H9 (cell line): ENCODE measurements around the gene VIPR1. TPM values are rescaled to one million over a fixed set of nuclear protein-coding genes. Genes with fewer than 3 reads are reported as not detected.
A peak's percentile ranks its signal among the peaks of the same experiment; 100 is the strongest.

Source experiments
- DNase-seq: peaks from one replicate; pipeline ENCODE4 v3.0.0-alpha.2; 2017
- H2AFZ ChIP-seq: one replicate; pipeline ENCODE4 v1.6.1; 2013; ENCODE audit warnings: mild to moderate bottlenecking, low read length, control low read depth, moderate library complexity
- H2AK5ac ChIP-seq: 2 replicates; pipeline ENCODE4 v1.6.1; 2013; ENCODE audit warnings: low read length, control low read depth, mixed read lengths; ENCODE audit not compliant: insufficient read length
- H2BK120ac ChIP-seq: one replicate; pipeline ENCODE4 v1.6.1; 2013; ENCODE audit warnings: low read depth, mild to moderate bottlenecking, low read length, control low read depth, inconsistent platforms; ENCODE audit not compliant: poor library complexity, severe bottlenecking
- H2BK12ac ChIP-seq: 2 replicates; pipeline ENCODE4 v1.6.1; 2013; ENCODE audit warnings: low read length, control low read depth, mixed read lengths, low read depth; ENCODE audit not compliant: insufficient read length
- H2BK15ac ChIP-seq: 2 replicates; pipeline ENCODE4 v1.6.1; 2013; ENCODE audit warnings: low read depth, low read length, control low read depth
- H2BK20ac ChIP-seq: one replicate; pipeline ENCODE4 v1.6.1; 2013; ENCODE audit warnings: low read depth, mild to moderate bottlenecking, low read length, control low read depth, inconsistent platforms; ENCODE audit not compliant: poor library complexity, severe bottlenecking
- H2BK5ac ChIP-seq: 2 replicates; pipeline ENCODE4 v1.6.1; 2013; ENCODE audit warnings: low read length, control low read depth, mixed read lengths; ENCODE audit not compliant: insufficient read length
- H3K14ac ChIP-seq: 2 replicates; pipeline ENCODE4 v1.6.1; 2013; ENCODE audit warnings: low read length, control low read depth; ENCODE audit not compliant: insufficient read depth
- H3K18ac ChIP-seq: 2 replicates; pipeline ENCODE4 v1.6.1; 2013; ENCODE audit warnings: low read depth, mild to moderate bottlenecking, mixed read lengths, low read length, control low read depth; ENCODE audit not compliant: insufficient read length
- H3K23ac ChIP-seq: 2 replicates; pipeline ENCODE4 v1.6.1; 2013; ENCODE audit warnings: low read length, control low read depth, mixed read lengths, low read depth; ENCODE audit not compliant: insufficient read length
- H3K23me2 ChIP-seq: 2 replicates; pipeline ENCODE4 v1.6.1; 2013; ENCODE audit warnings: low read depth, mild to moderate bottlenecking, mixed read lengths, low read length, control low read depth; ENCODE audit not compliant: insufficient read length, poor library complexity, severe bottlenecking
- H3K27ac ChIP-seq: 2 replicates; pipeline ENCODE4 v1.5.1; 2013; ENCODE audit warnings: low read length, control low read depth, mixed read lengths, low read depth; ENCODE audit not compliant: insufficient read length
- H3K27me3 ChIP-seq: 2 replicates; pipeline ENCODE4 v1.6.1; 2013; ENCODE audit warnings: low read length, control low read depth, inconsistent platforms; ENCODE audit not compliant: insufficient read depth
- H3K4ac ChIP-seq: 2 replicates; pipeline ENCODE4 v1.6.1; 2013; ENCODE audit warnings: low read depth, mild to moderate bottlenecking, control low read depth, inconsistent platforms, low read length, moderate library complexity
- H3K4me1 ChIP-seq: 2 replicates; pipeline ENCODE4 v1.6.1; 2013; ENCODE audit warnings: low read length, control low read depth, inconsistent platforms; ENCODE audit not compliant: insufficient read depth
- H3K4me2 ChIP-seq: 2 replicates; pipeline ENCODE4 v1.6.1; 2013; ENCODE audit warnings: low read length, control low read depth, mixed read lengths; ENCODE audit not compliant: insufficient read length, insufficient read depth
- H3K56ac ChIP-seq: 2 replicates; pipeline ENCODE4 v1.6.1; 2013; ENCODE audit warnings: low read depth, mild to moderate bottlenecking, mixed read lengths, low read length, control low read depth; ENCODE audit not compliant: insufficient read length
- H3K79me1 ChIP-seq: 2 replicates; pipeline ENCODE4 v1.6.1; 2013; ENCODE audit warnings: low read depth, mild to moderate bottlenecking, moderate library complexity, low read length, control low read depth, inconsistent platforms; ENCODE audit not compliant: insufficient read depth, poor library complexity, severe bottlenecking
- H3K79me2 ChIP-seq: 2 replicates; pipeline ENCODE4 v1.6.1; 2013; ENCODE audit warnings: low read length, control low read depth, inconsistent platforms; ENCODE audit not compliant: insufficient read depth
- H3K9ac ChIP-seq: 2 replicates; pipeline ENCODE4 v1.6.1; 2013; ENCODE audit warnings: low read length, control low read depth, mixed read lengths; ENCODE audit not compliant: insufficient read length; ENCODE audit errors: extremely low read depth
- H3K9me3 ChIP-seq: one replicate; pipeline ENCODE4 v1.6.1; 2013; ENCODE audit warnings: low read depth, low read length, inconsistent platforms; ENCODE audit not compliant: control insufficient read depth
- H3T11ph ChIP-seq: one replicate; pipeline ENCODE4 v1.6.1; 2013; ENCODE audit warnings: mild to moderate bottlenecking, low read length, control low read depth, inconsistent platforms
- H4K20me1 ChIP-seq: one replicate; pipeline ENCODE4 v1.6.1; 2013; ENCODE audit not compliant: control insufficient read depth, insufficient read length, insufficient read depth
- H4K5ac ChIP-seq: 2 replicates; pipeline ENCODE4 v1.6.1; 2013; ENCODE audit warnings: low read depth, mild to moderate bottlenecking, mixed read lengths, low read length, control low read depth; ENCODE audit not compliant: insufficient read length
- H4K8ac ChIP-seq: replicated peaks from 2 replicates; pipeline ENCODE4 v1.6.1; 2013; ENCODE audit warnings: low read length, control low read depth, mixed read lengths, low read depth; ENCODE audit not compliant: insufficient read length
- H4K91ac ChIP-seq: 2 replicates; pipeline ENCODE4 v1.6.1; 2013; ENCODE audit warnings: low read depth, mild to moderate bottlenecking, moderate library complexity, mixed read lengths, low read length, control low read depth; ENCODE audit not compliant: insufficient read length
- H3K27ac Mint-ChIP-seq, 3 experiments: 2 replicates in 2 of 3; 3 replicates in 1 of 3; pipeline ENCODE4 v1.8.0; 2020 to 2021; ENCODE audit warnings: mixed read lengths in 3 of 3, mild to moderate bottlenecking in 1 of 3, moderate library complexity in 1 of 3
- H3K27me3 Mint-ChIP-seq: 2 replicates; pipeline ENCODE4 v1.8.0; 2021; ENCODE audit warnings: low read depth, mild to moderate bottlenecking, moderate library complexity, mixed read lengths
- H3K36me3 Mint-ChIP-seq, 3 experiments: 2 replicates in 2 of 3; 3 replicates in 1 of 3; pipeline ENCODE4 v1.8.0; 2020 to 2021; ENCODE audit warnings: low read depth in 3 of 3, mixed read lengths in 3 of 3; ENCODE audit not compliant: insufficient read depth in 1 of 3
- H3K4me1 Mint-ChIP-seq, 2 experiments: 2 replicates each; pipeline ENCODE4 v1.8.0; 2020; ENCODE audit warnings: mixed read lengths in 2 of 2
- H3K4me3 Mint-ChIP-seq, 2 experiments: 2 replicates in 1 of 2; 3 replicates in 1 of 2; pipeline ENCODE4 v1.8.0; 2020 to 2021; ENCODE audit warnings: mild to moderate bottlenecking in 2 of 2, mixed read lengths in 2 of 2, moderate library complexity in 1 of 2
- H3K9me3 Mint-ChIP-seq, 2 experiments: 2 replicates in 1 of 2; 3 replicates in 1 of 2; pipeline ENCODE4 v1.8.0; 2020; ENCODE audit warnings: mild to moderate bottlenecking in 2 of 2, mixed read lengths in 2 of 2, moderate library complexity in 1 of 2
- CTCF ChIP-seq: fragments of 200-600 bp; sonication (generic); conservative IDR thresholded peaks from 3 replicates; pipeline ENCODE4 v1.8.0; 2021; ENCODE audit warnings: antibody characterized with exemption, mild to moderate bottlenecking
- total RNA-seq: library from RNA; stranded (reverse); gene quantifications from 2 replicates; pipeline ENCODE4 v1.2.1, GENCODE V29; 2021

The VIPR1 gene
- total RNA-seq, 1 experiment from 2014 or later, result 6.5 TPM

GRCh38 chr3:42495393-42495792, 7.0 kb upstream of the VIPR1 start:
- H4K20me1 ChIP-seq, result no peaks in the 10 kb centered on the region
- no peak overlapping the region for H2AK5ac ChIP-seq
- no peaks in the 10 kb centered on the region for H3K9me3 ChIP-seq
- Mint-ChIP-seq H3K4me1 (peaks cover 23 to 30% of the 10 kb centered on the region in 2 experiments), H3K27ac (no peak overlapping the region), H3K36me3 (no peaks in the 10 kb centered on the region), H3K9me3 (no peaks in the 10 kb centered on the region; a peak in 1 of 5 replicates), H3K4me3 (no peak overlapping the region), H3K27me3 (peaks cover 38% of the 10 kb centered on the region)
- no peak overlapping the region for H4K91ac ChIP-seq
- no peak overlapping the region for H2BK5ac ChIP-seq
- no peak overlapping the region for H2AFZ ChIP-seq
- H2BK12ac ChIP-seq, result no peak overlapping the region
- no peak overlapping the region for H3K18ac ChIP-seq
- no peak overlapping the region for H3K27ac ChIP-seq
- no peak overlapping the region for H4K5ac ChIP-seq
- no peak overlapping the region for H3K9ac ChIP-seq
- H2BK20ac ChIP-seq, result no peak overlapping the region
- H3T11ph ChIP-seq, result no peak overlapping the region
- no peaks in the 10 kb centered on the region for H3K79me2 ChIP-seq
- H3K4me1 ChIP-seq, result peaks cover 1% of the 10 kb centered on the region; the same call in 1 of the 2 replicates
- no peak overlapping the region for H4K8ac ChIP-seq
- H3K56ac ChIP-seq, result no peak overlapping the region
- no peak overlapping the region for H2BK120ac ChIP-seq
- no peaks in the 10 kb centered on the region for H3K79me1 ChIP-seq
- H3K4me2 ChIP-seq, result no peak overlapping the region
- DNase-seq, result peak; percentile 5
- H3K27me3 ChIP-seq, result peaks cover 4% of the 10 kb centered on the region; the same call in 1 of the 2 replicates
- H2BK15ac ChIP-seq, result no peak overlapping the region
- no peak for TF ChIP-seq CTCF
- H3K23ac ChIP-seq, result no peak overlapping the region
- H3K14ac ChIP-seq, result no peak overlapping the region
- no peak overlapping the region for H3K4ac ChIP-seq
- no peaks in the 10 kb centered on the region for H3K23me2 ChIP-seq
